Hematopoietic multipotent progenitor cell (in vitro differentiated cells): Measurements from ENCODE around the gene ZDHHC12. TPM values are rescaled to one million over a fixed set of nuclear protein-coding genes. Genes with fewer than 3 reads are reported as not detected.
"Not testable (repeated sequence)": the region's sequence is repeated elsewhere in the genome, so short reads cannot be mapped to it uniquely, and the experiment has no call there.

Experiments
- DNase-seq, 3 donors: peaks; one replicate each; pipeline ENCODE4 v3.0.0-alpha.2; 2011 to 2015; ENCODE audit warnings: low read depth in 2 of 3, low spot score in 2 of 3
- total RNA-seq: library from RNA; depleted of rRNA; stranded (reverse); fragments of >200 nt; gene quantifications from one replicate; pipeline ENCODE4 v1.2.3, GENCODE V29; 2012

Gene ZDHHC12
- total RNA-seq, 1 donor: 73.0 TPM

DNA sequence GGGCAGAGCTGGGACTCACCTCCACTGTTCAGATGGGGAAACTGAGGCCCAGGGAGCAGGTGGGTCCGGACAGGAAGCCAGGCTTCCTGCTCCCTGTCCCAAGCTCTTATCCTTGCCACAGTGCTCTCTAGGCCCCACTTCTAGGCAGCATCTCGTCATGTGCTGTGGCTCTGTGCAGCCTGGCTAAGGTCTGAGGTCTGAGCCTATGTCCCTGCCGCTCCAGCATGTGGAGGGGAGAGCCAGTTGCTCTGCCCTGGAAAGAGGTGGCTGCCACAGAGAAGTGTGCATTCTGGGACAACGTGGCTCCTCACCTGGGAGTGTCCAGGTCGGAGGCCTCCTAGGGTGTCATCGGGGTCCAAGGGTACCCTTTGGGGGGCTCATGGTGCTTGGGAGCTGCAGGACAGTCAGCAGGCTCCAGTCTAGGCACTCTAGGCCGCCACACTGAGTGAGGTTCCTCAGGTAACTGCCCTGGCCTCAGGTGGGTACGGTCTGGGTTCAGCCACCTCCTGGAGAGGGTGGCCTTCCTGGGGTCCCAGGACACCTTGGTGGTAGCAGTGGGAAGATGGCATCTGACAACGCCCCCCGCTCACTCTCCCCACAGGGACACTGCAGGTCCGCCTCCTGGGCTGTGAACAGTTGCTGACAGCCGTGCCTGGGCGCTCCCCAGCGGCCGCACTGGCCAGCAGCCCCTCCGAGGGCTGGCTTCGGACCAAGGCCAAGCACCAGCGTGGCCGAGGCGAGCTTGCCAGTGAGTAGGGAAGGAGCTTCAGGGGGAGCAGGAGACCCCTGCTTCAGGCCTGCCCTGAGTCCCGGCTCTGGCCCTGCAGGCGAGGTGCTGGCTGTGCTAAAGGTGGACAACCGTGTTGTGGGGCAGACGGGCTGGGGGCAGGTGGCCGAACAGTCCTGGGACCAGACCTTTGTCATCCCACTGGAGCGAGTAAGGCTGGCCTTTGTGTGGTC lies 11.2 kb downstream of the ZDHHC12 start:
- DNase-seq: no peak

DNA sequence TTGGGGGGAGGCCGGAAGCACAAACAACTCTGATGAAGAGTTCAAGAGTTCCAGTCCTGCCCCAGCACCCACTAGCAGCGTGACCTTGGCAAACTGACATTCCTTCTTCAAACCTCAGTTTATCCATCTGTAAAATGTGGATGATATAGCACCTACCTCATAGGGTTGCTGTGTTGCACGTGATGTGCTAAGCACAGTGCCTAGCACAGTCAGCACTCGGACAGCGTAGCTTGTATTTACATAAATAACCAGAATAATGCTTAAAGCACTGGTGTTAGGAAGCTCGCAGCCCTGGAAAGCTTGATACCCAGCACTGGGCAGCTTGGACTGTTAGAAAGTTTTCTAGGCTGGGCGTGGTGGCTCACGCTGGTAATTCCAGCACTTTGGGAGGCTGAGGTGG lies 16.5 kb downstream of the ZDHHC12 start:
- no peak for DNase-seq

DNA sequence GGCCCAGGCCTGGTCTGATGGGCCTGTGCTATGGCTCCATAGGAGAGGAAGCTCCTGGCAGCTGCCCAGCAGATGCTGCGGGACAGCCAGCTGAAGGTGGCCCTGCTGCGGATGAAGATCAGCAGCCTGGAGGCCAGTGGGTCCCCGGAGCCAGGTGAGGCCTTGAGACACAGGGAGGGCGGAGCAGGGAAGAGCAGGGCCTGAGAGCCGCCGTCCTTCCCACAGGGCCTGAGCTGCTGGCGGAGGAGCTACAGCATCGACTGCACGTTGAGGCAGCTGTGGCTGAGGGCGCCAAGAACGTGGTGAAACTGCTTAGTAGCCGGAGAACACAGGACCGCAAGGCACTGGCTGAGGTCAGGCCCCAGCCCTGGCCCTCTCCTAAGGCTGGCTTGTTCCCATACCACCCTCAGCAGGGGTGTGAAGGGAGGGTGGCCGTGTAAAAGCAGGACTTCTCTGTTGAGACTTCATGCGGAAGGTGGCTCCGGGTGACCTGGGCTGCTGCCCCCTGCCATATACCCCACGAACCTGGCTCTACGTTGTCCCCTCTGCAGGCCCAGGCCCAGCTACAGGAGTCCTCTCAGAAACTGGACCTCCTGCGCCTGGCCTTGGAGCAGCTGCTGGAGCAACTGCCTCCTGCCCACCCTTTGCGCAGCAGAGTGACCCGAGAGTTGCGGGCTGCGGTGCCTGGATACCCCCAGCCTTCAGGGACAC lies 17.1 kb downstream of the ZDHHC12 start:
- no peak for DNase-seq

DNA sequence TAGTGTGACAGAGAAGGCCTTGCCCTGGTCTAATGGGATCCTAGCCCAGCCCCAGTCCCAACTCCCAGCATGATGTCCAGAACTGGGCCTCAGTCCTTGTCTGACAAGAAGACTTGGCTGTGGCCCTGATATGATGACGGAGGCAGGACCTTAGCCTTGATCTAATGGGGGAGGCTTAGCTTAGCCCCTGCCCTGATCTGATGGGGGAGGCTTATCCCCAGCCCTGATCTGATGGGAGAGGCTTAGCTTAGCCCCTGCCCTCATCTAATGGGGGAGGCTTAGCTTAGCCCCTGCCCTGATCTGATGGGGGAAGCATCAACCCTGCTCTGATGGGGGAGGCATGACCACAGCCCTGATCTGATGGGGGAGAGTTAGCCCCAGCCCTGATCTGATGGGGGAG lies 17.9 kb downstream of the ZDHHC12 start:
- DNase-seq: no peak

GRCh38 chr9:128705051-128705965 lies 18.6 kb downstream of the ZDHHC12 start:
- no peak for DNase-seq

DNA sequence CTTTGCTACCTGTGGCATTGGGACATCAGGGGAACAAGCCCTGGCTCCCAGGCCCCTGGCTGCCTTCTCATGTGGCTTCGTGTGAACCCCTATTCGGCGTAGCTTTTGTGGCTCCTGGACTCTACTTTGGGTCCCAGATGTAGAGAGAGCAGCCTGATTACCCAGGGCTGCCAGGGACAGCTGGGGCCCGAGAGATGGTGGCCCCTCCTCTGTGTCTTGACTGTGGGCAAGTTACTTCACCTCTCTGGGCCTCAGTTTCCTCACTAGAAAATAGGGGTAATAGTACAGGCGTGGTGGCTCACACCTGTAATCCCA lies 19.6 kb downstream of the ZDHHC12 start:
- DNase-seq: no peak

DNA sequence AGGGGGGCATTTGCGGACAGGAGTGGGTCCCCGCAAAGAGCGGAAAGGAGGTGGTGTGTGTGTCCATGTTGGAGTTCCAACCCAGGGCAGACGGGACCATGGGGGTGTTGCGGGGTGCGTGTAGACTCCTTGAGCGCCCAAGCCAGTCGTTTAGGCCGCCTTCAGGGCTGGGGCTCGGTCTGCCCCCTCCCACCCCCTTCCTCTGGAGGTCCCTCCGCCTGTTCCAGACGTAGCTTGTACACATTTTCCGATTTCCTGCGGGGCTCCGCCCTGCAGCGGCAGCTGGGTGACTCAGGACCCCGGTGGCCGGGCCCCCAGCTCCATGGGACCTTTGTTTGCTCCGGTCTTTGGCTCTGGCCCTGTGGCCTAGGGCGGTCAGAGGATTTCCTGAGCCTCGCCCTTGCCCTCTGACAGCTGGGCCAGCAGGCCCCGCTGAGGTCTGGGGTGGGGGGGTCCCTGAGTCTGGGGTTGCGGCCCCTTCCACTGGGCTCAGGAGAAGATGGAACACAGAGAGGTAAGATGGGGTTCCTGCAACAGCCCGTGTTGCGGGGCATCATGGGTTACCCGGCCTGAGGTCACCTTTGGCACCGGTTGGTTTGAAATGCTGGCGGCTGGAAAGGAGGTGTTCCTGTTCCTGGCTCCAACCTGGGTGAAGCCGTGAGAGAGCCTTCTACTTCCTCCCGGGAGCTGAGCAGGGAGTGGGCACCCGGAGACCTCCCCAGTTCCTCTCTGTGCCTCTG lies 20.1 kb downstream of the ZDHHC12 start:
- DNase-seq: no peak

DNA sequence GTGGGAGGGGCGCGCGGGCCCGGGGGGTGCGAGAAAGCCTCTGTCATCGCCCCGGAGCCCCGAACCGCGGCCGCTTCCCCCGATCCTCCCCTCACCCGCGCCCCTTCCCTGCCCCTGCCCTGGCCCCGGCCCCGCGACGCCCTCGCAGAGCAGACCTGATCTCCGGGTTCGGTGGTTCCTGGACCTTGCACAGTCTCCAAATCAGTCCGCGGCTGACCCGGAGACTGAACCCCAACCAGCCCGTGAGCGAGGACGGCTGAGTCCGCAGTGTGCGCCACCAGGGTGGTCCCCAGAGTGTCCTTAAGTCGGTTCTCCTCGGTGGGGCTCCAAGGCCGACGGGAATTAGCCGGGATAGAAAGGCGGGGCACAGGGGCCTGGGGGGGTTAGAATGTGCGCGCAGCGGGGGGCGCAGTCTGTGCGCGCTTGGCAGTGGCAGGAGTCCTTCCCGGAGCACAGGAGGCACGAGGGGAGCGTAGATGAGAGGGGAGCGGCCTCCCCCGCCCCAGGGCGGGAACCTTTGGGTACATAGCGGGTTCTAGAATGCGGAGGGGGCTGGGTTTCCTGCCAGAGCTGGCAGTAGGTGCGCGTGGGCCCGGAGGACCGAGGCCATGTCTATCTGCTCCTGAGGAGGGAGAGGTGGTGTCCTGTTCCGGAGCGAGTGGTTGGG lies 20.8 kb downstream of the ZDHHC12 start:
- peak in 2 of 3 donors; percentile 35 to 38 for DNase-seq

DNA sequence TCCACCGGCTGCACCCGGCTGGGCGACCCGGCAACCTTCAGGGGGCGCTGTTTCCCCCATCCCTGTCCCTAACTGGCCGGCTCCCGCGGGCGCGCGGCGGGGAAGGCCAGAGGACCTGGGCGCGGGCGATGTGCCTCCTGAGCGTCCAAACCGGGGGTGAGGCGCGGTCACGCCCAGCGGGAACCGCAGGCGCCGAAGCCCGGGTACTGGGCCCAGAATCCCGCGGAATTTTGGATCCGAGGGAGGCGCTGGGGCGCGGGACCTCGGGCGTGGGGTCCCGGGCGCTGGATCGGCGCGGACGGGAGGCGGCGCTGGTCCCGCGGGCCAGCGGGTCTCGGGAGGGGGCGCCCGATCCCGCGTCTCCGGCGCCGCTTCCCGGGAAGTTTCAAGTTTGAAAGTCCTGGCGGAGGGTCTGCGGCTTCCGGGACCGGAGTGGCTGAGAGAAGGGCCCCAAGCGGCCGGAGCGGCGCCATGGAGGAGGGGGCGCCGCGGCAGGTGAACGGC lies 21.4 kb downstream of the ZDHHC12 start, which contains the start of gene PKN3:
PKN3 (plus strand) TSS at position 59 of the 504 bp plus-strand sequence; CDS start at position 472, 413 bp downstream.
- peak; percentile 66 to 88 (median 86) for DNase-seq

DNA sequence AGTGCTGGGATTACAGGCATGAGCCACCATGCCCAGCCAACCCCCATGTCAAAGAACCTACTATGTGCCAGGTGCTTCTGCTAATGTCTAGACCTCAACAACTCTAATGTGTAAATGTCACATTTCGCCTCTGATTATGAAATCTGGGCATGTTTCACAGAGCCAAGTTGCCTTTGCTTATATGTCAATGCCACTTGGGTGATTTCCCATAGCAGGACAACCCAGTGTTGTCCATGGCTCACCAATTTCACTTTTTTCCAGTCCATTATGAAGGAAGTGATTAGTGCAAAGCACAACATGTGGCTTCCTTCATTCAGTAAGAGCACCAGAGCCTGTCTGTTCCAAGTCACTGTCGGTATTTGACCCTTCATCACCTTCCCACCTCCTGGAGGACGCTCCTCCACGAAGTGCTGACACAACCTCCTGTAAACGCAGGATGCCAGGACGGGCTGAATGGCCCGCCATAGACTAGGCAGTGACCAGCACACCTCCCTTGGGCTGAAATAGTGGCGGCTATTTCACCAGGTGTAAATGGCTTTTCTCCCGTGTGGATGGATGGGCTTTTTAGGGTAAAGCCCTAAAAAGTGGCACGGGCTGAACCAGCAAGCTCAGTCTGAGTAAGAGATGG lies 22.6 kb downstream of the ZDHHC12 start:
- no peak for DNase-seq

- not testable (repeated sequence) for DNase-seq
These were observed 24.7 kb downstream of the ZDHHC12 start for GRCh38 chr9:128699096-128699795.

- no peak for DNase-seq
These were observed 26.8 kb downstream of the ZDHHC12 start for GRCh38 chr9:128696923-128697707.

- no peak for DNase-seq
These were observed 29.6 kb downstream of the ZDHHC12 start for GRCh38 chr9:128694344-128694743.

DNA sequence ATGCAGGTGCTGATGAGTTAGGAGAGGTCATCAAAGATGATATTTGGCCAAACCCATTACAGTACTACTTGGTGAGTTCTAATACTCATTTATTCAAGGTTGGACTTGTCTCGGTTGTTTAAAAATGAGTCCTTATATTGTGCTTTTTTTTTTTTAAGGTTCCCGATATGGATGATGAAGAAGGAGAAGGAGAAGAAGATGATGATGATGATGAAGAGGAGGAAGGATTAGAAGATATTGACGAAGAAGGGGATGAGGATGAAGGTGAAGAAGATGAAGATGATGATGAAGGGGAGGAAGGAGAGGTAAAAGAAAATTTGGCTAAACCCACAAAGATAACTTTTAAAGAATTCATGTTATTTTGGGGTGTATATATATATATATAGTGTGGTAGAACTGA lies 30.2 kb downstream of the ZDHHC12 start:
- DNase-seq: not testable (repeated sequence)

GRCh38 chr9:128690684-128691034 lies 33.3 kb downstream of the ZDHHC12 start:
- DNase-seq: no peak

GRCh38 chr9:128689820-128690683 lies 33.9 kb downstream of the ZDHHC12 start:
- DNase-seq: peak in 2 of 3 donors; percentile 67 to 70
